Neural crest cell (in vitro differentiated cells): ENCODE results near the gene NADK2. TPM values are rescaled to one million over a fixed set of nuclear protein-coding genes. Genes with fewer than 3 reads are reported as not detected.

Source experiments
- DNase-seq: peaks from one replicate; pipeline ENCODE4 v3.0.0; 2021; ENCODE audit warnings: low read depth, mixed read lengths, low spot score
- H3K27ac Mint-ChIP-seq: one replicate; pipeline ENCODE4 v1.8.0; 2021; ENCODE audit warnings: mild to moderate bottlenecking, mixed read lengths; ENCODE audit not compliant: unreplicated experiment
- H3K27me3 Mint-ChIP-seq: 2 replicates; pipeline ENCODE4 v1.8.0; 2021; ENCODE audit warnings: low read depth, mild to moderate bottlenecking, mixed read lengths
- H3K36me3 Mint-ChIP-seq: 2 replicates; pipeline ENCODE4 v1.8.0; 2021; ENCODE audit warnings: low read depth, mild to moderate bottlenecking, mixed read lengths
- H3K4me1 Mint-ChIP-seq: 2 replicates; pipeline ENCODE4 v1.8.0; 2021; ENCODE audit warnings: mixed read lengths
- H3K4me3 Mint-ChIP-seq: one replicate; pipeline ENCODE4 v1.8.0; 2021; ENCODE audit warnings: mild to moderate bottlenecking, mixed read lengths
- H3K9me3 Mint-ChIP-seq: 2 replicates; pipeline ENCODE4 v1.8.0; 2021; ENCODE audit warnings: mixed read lengths
- CTCF ChIP-seq: fragments of 200-600 bp; sonication (generic); conservative IDR thresholded peaks from 2 replicates; pipeline ENCODE4 v1.5.0; 2021; ENCODE audit warnings: antibody characterized with exemption, mild to moderate bottlenecking
- total RNA-seq: library from RNA; stranded (reverse); gene quantifications from 2 replicates; pipeline ENCODE4 v1.2.1, GENCODE V29; 2021

Gene NADK2
- total RNA-seq, 1 donor from 2014 or later: 29.2 TPM

GRCh38 chr5:36238502-36239295, 3.0 kb downstream of the NADK2 start:
- no peak for DNase-seq
- peak overlapping the region; percentile 57 for H3K4me3 Mint-ChIP-seq
- H3K27ac Mint-ChIP-seq: peak overlapping the region; percentile 4
- H3K27me3 Mint-ChIP-seq: no peaks in the 10 kb centered on the region
- no peak for TF ChIP-seq CTCF
- peaks cover 45% of the 10 kb centered on the region for H3K4me1 Mint-ChIP-seq
- H3K9me3 Mint-ChIP-seq: no peaks in the 10 kb centered on the region
- H3K36me3 Mint-ChIP-seq: peaks cover 2% of the 10 kb centered on the region

GRCh38 chr5:36237751-36238150, 4.0 kb downstream of the NADK2 start:
- no peak for TF ChIP-seq CTCF
- Mint-ChIP-seq H3K27me3 (no peaks in the 10 kb centered on the region), H3K27ac (peak overlapping the region; percentile 81), H3K4me1 (peaks cover 40% of the 10 kb centered on the region), H3K4me3 (peak overlapping the region; percentile 60), H3K9me3 (no peaks in the 10 kb centered on the region), H3K36me3 (no peaks in the 10 kb centered on the region)
- DNase-seq: no peak

GRCh38 chr5:36236801-36237200, 4.9 kb downstream of the NADK2 start:
- TF ChIP-seq CTCF: no peak
- Mint-ChIP-seq H3K36me3 (no peaks in the 10 kb centered on the region), H3K27me3 (no peaks in the 10 kb centered on the region), H3K4me1 (peaks cover 31% of the 10 kb centered on the region), H3K9me3 (no peaks in the 10 kb centered on the region), H3K4me3 (peak overlapping the region; percentile 61), H3K27ac (no peak overlapping the region)
- no peak for DNase-seq

GRCh38 chr5:36232533-36232932, 9.2 kb downstream of the NADK2 start:
- Mint-ChIP-seq H3K4me1 (peaks cover 5% of the 10 kb centered on the region), H3K9me3 (no peaks in the 10 kb centered on the region), H3K27ac (no peak overlapping the region), H3K36me3 (no peaks in the 10 kb centered on the region), H3K27me3 (no peaks in the 10 kb centered on the region), H3K4me3 (no peak overlapping the region)
- no peak for DNase-seq
- TF ChIP-seq CTCF: no peak

- no peaks in the 10 kb centered on the region for H3K27me3 Mint-ChIP-seq
- H3K9me3 Mint-ChIP-seq: no peaks in the 10 kb centered on the region
- H3K4me3 Mint-ChIP-seq: no peak overlapping the region
- no peak for TF ChIP-seq CTCF
- peaks cover 2% of the 10 kb centered on the region for H3K36me3 Mint-ChIP-seq
- no peak overlapping the region for H3K27ac Mint-ChIP-seq
- H3K4me1 Mint-ChIP-seq: peaks cover 5% of the 10 kb centered on the region
- DNase-seq: no peak
Observed at GRCh38 chr5:36230151-36230790, 11.5 kb downstream of the NADK2 start.
